T-cell (primary cell): Measurements from ENCODE around the gene THSD7A. TPM values are rescaled to one million over a fixed set of nuclear protein-coding genes. Genes with fewer than 3 reads are reported as not detected.

ENCODE experiments used
- ATAC-seq, 4 experiments: fragments of 200-7000 bp in 3 of 4; fragments of 150-1000 bp in 1 of 4; cut with Tn5 transposase; replicated peaks in 1 of 4; 1 replicate in 3 of 4; 2 replicates in 1 of 4; pipeline ENCODE4 v1.10.0; 2021; ENCODE audit warnings: moderate library complexity in 3 of 4, mild to moderate bottlenecking in 2 of 4, moderate number of reproducible peaks in 1 of 4
- CTCF ChIA-PET, 2 donors: fragments of 300-600 bp; sonication (Branson Sonifier 250); formaldehyde crosslinking; loops; one replicate each; lab custom pipeline; 2022; ENCODE audit warnings: antibody characterized with exemption in 2 of 2; lab: Charles Lee
- POLR2A ChIA-PET, 2 donors: fragments of 300-600 bp; sonication (Branson Sonifier 250); formaldehyde crosslinking; loops; one replicate each; lab custom pipeline; 2022; ENCODE audit warnings: antibody characterized with exemption in 2 of 2; lab: Charles Lee
- DNase-seq, 35 experiments: peaks; one replicate each; pipeline versions ENCODE4 v3.0.0 to v3.0.0-alpha.2; 2013 to 2023
- H3K27ac ChIP-seq: one replicate; pipeline ENCODE4 v1.5.1; 2013; ENCODE audit warnings: low read length
- H3K27me3 ChIP-seq, 2 experiments: replicated peaks in 1 of 2; 1 replicate in 1 of 2; 2 replicates in 1 of 2; pipeline versions ENCODE4 v1.6.1 to v1.7.0; 2013; ENCODE audit warnings: low read length in 1 of 2, mixed read lengths in 1 of 2; ENCODE audit not compliant: control insufficient read depth in 2 of 2, insufficient read depth in 2 of 2; ENCODE audit errors: extremely low read depth in 1 of 2
- H3K36me3 ChIP-seq, 2 donors: 1 replicate in 1 of 2; 2 replicates in 1 of 2; pipeline versions ENCODE4 v1.6.1 to v1.7.0; 2013; ENCODE audit warnings: low read length in 1 of 2; ENCODE audit not compliant: control insufficient read depth in 2 of 2, insufficient read depth in 1 of 2; ENCODE audit errors: extremely low read depth in 1 of 2
- H3K4me1 ChIP-seq, 2 experiments: 1 replicate in 1 of 2; 2 replicates in 1 of 2; pipeline versions ENCODE4 v1.6.1 to v1.7.0; 2013; ENCODE audit warnings: low read length in 2 of 2, mixed read lengths in 1 of 2; ENCODE audit not compliant: insufficient read depth in 2 of 2, control insufficient read depth in 1 of 2; ENCODE audit errors: extremely low read depth in 1 of 2
- H3K4me3 ChIP-seq, 2 donors: 1 replicate in 1 of 2; 2 replicates in 1 of 2; pipeline versions ENCODE4 v1.5.1 to v1.7.0; 2013; ENCODE audit warnings: mild to moderate bottlenecking in 2 of 2, low read length in 1 of 2, moderate library complexity in 1 of 2; ENCODE audit not compliant: control insufficient read depth in 1 of 2; ENCODE audit errors: extremely low read depth in 1 of 2
- H3K9me3 ChIP-seq: 2 replicates; pipeline ENCODE4 v1.7.0; 2013
- H3K27ac Mint-ChIP-seq, 2 donors: one replicate each; pipeline ENCODE4 v1.8.0; 2020 to 2021; ENCODE audit warnings: mild to moderate bottlenecking in 2 of 2, mixed read lengths in 2 of 2
- H3K27me3 Mint-ChIP-seq, 2 donors: one replicate each; pipeline ENCODE4 v1.8.0; 2021 to 2022; ENCODE audit warnings: mixed read lengths in 2 of 2
- H3K36me3 Mint-ChIP-seq: one replicate; pipeline ENCODE4 v1.8.0; 2021; ENCODE audit warnings: mixed read lengths
- H3K4me1 Mint-ChIP-seq, 3 donors: one replicate each; pipeline ENCODE4 v1.8.0; 2020 to 2022; ENCODE audit warnings: mixed read lengths in 3 of 3, mild to moderate bottlenecking in 1 of 3
- H3K4me3 Mint-ChIP-seq, 3 donors: one replicate each; pipeline ENCODE4 v1.8.0; 2020 to 2022; ENCODE audit warnings: mild to moderate bottlenecking in 3 of 3, mixed read lengths in 3 of 3, moderate library complexity in 3 of 3
- H3K9me3 Mint-ChIP-seq, 3 donors: one replicate each; pipeline ENCODE4 v1.8.0; 2020 to 2022; ENCODE audit warnings: mixed read lengths in 3 of 3
- WGBS: methylation state at CpG from one replicate; pipeline ENCODE4 v1.1.5; 2013; ENCODE audit warnings: missing lambda C conversion rate; ENCODE audit not compliant: insufficient coverage; 5-methylcytosine and 5-hydroxymethylcytosine counted together
- total RNA-seq, 35 experiments: library from RNA in 6 of 35; stranded (reverse) in 6 of 35; fragments of 120-200 nt in 1 of 35; gene quantifications; one replicate each; pipeline versions ENCODE4 v1.2.1 to v1.2.4 and lab custom pipeline; 2013 to 2026

THSD7A gene
- total RNA-seq, 5 donors from 2014 or later (not counting 1 experiment from before 2014, with no cell fraction given): 0.08 to 0.33 TPM; not detected in 3

GRCh38 chr7:11760372-11760771 is 71.6 kb downstream of the THSD7A start:
- no peaks in the 10 kb centered on the region for H3K27me3 ChIP-seq
- Mint-ChIP-seq H3K9me3 (no peaks in the 10 kb centered on the region), H3K27me3 (no peaks in the 10 kb centered on the region), H3K36me3 (no peaks in the 10 kb centered on the region), H3K4me3 (no peak overlapping the region), H3K4me1 (no peaks in the 10 kb centered on the region), H3K27ac (no peak overlapping the region)
- ChIA-PET CTCF (no interaction called here), POLR2A (no interaction called here)
- no peak overlapping the region for H3K27ac ChIP-seq
- ATAC-seq (no peak), DNase-seq (no peak)
- H3K36me3 ChIP-seq: no peaks in the 10 kb centered on the region
- WGBS: 30% methylated on average over 2 of the region's 3 CpGs
- H3K4me3 ChIP-seq: no peak overlapping the region
- no peaks in the 10 kb centered on the region for H3K9me3 ChIP-seq
- H3K4me1 ChIP-seq: no peaks in the 10 kb centered on the region

- Mint-ChIP-seq H3K27me3 (no peaks in the 10 kb centered on the region), H3K4me1 (no peaks in the 10 kb centered on the region), H3K4me3 (no peak overlapping the region), H3K9me3 (no peaks in the 10 kb centered on the region), H3K36me3 (no peaks in the 10 kb centered on the region), H3K27ac (no peak overlapping the region)
- no peak overlapping the region for H3K27ac ChIP-seq
- no peaks in the 10 kb centered on the region for H3K9me3 ChIP-seq
- no peaks in the 10 kb centered on the region for H3K4me1 ChIP-seq
- ChIA-PET CTCF (no interaction called here), POLR2A (no interaction called here)
- H3K27me3 ChIP-seq: no peaks in the 10 kb centered on the region
- DNase-seq (no peak), ATAC-seq (no peak)
- no peaks in the 10 kb centered on the region for H3K36me3 ChIP-seq
- no peak overlapping the region for H3K4me3 ChIP-seq
- WGBS: 100% methylated on average over 1 of the region's 2 CpGs
Measured at GRCh38 chr7:11758627-11759111, 73.3 kb downstream of the THSD7A start.

- ChIA-PET CTCF (no interaction called here), POLR2A (no interaction called here)
- H3K27me3 Mint-ChIP-seq: no peaks in the 10 kb centered on the region
- no peaks in the 10 kb centered on the region for H3K27me3 ChIP-seq
- H3K36me3 ChIP-seq: no peaks in the 10 kb centered on the region
- H3K4me3 ChIP-seq: no peak overlapping the region
- H3K9me3 ChIP-seq: no peaks in the 10 kb centered on the region
- H3K27ac ChIP-seq: no peak overlapping the region
- no peak overlapping the region for H3K27ac Mint-ChIP-seq
- H3K9me3 Mint-ChIP-seq: no peaks in the 10 kb centered on the region
- H3K4me1 ChIP-seq: no peaks in the 10 kb centered on the region
- no peaks in the 10 kb centered on the region for H3K4me1 Mint-ChIP-seq
- no peaks in the 10 kb centered on the region for H3K36me3 Mint-ChIP-seq
- DNase-seq: no peak
- no peak for ATAC-seq
- WGBS: no CpG with 5 or more reads among the region's 1 CpG
- no peak overlapping the region for H3K4me3 Mint-ChIP-seq
Measured at GRCh38 chr7:11757153-11757552, 74.8 kb downstream of the THSD7A start.

GRCh38 chr7:11754933-11755332 is 77.1 kb downstream of the THSD7A start:
- Histone ChIP-seq H3K27ac (no peak overlapping the region), H3K9me3 (no peaks in the 10 kb centered on the region), H3K4me3 (no peak overlapping the region), H3K36me3 (no peaks in the 10 kb centered on the region), H3K4me1 (no peaks in the 10 kb centered on the region), H3K27me3 (no peaks in the 10 kb centered on the region)
- no peaks in the 10 kb centered on the region for H3K9me3 Mint-ChIP-seq
- no peak overlapping the region for H3K27ac Mint-ChIP-seq
- ATAC-seq (no peak), DNase-seq (no peak)
- no peaks in the 10 kb centered on the region for H3K27me3 Mint-ChIP-seq
- H3K4me3 Mint-ChIP-seq: no peak overlapping the region
- no peaks in the 10 kb centered on the region for H3K4me1 Mint-ChIP-seq
- ChIA-PET POLR2A (no interaction called here), CTCF (no interaction called here)
- no peaks in the 10 kb centered on the region for H3K36me3 Mint-ChIP-seq
- no CpG with 5 or more reads among the region's 3 CpGs for WGBS

- Histone ChIP-seq H3K9me3 (no peaks in the 10 kb centered on the region), H3K27ac (no peak overlapping the region), H3K27me3 (no peaks in the 10 kb centered on the region), H3K4me1 (no peaks in the 10 kb centered on the region), H3K4me3 (no peak overlapping the region), H3K36me3 (no peaks in the 10 kb centered on the region)
- ChIA-PET CTCF (no interaction called here), POLR2A (no interaction called here)
- Mint-ChIP-seq H3K9me3 (no peaks in the 10 kb centered on the region), H3K27ac (no peak overlapping the region), H3K27me3 (no peaks in the 10 kb centered on the region), H3K4me1 (no peaks in the 10 kb centered on the region), H3K36me3 (no peaks in the 10 kb centered on the region), H3K4me3 (no peak overlapping the region)
- WGBS: 73% methylated on average over 2 of the region's 2 CpGs
- no peak for ATAC-seq
- DNase-seq: no peak
Measured at GRCh38 chr7:11754123-11754522, 77.9 kb downstream of the THSD7A start.

- ChIA-PET POLR2A (no interaction called here), CTCF (no interaction called here)
- no peaks in the 10 kb centered on the region for H3K4me1 Mint-ChIP-seq
- H3K27me3 Mint-ChIP-seq: no peaks in the 10 kb centered on the region
- Histone ChIP-seq H3K4me1 (no peaks in the 10 kb centered on the region), H3K4me3 (no peak overlapping the region), H3K27ac (no peak overlapping the region), H3K36me3 (no peaks in the 10 kb centered on the region), H3K27me3 (no peaks in the 10 kb centered on the region), H3K9me3 (no peaks in the 10 kb centered on the region)
- no peaks in the 10 kb centered on the region for H3K9me3 Mint-ChIP-seq
- DNase-seq (no peak), ATAC-seq (no peak)
- H3K4me3 Mint-ChIP-seq: no peak overlapping the region
- no peaks in the 10 kb centered on the region for H3K36me3 Mint-ChIP-seq
- H3K27ac Mint-ChIP-seq: no peak overlapping the region
Measured at GRCh38 chr7:11753433-11753832, 78.6 kb downstream of the THSD7A start.

GRCh38 chr7:11751807-11752389 is 80.1 kb downstream of the THSD7A start:
- Mint-ChIP-seq H3K9me3 (peaks cover 0 to 3% (median 0%) of the 10 kb centered on the region in 3 donors), H3K4me1 (no peaks in the 10 kb centered on the region), H3K27me3 (no peaks in the 10 kb centered on the region), H3K36me3 (no peaks in the 10 kb centered on the region), H3K4me3 (no peak overlapping the region), H3K27ac (no peak overlapping the region)
- CTCF ChIA-PET: no interaction called here
- H3K4me1 ChIP-seq: no peaks in the 10 kb centered on the region
- no peaks in the 10 kb centered on the region for H3K27me3 ChIP-seq
- no peaks in the 10 kb centered on the region for H3K9me3 ChIP-seq
- no peak overlapping the region for H3K27ac ChIP-seq
- DNase-seq: no peak
- ATAC-seq: no peak
- POLR2A ChIA-PET: no interaction called here
- no peak overlapping the region for H3K4me3 ChIP-seq
- 85% methylated on average over 6 of the region's 8 CpGs for WGBS
- H3K36me3 ChIP-seq: no peaks in the 10 kb centered on the region
